GM12864 (cell line): ENCODE results near the gene AFF3.

Experiments used
- DNase-seq: peaks from one replicate; pipeline ENCODE4 v3.0.0-alpha.2; 2011; ENCODE audit warnings: low read depth
- H3K4me3 ChIP-seq: 2 replicates; pipeline ENCODE4 v1.5.1; 2011; ENCODE audit warnings: mild to moderate bottlenecking, low read depth, low read length, control low read depth
- CTCF ChIP-seq: IDR thresholded peaks from 2 replicates; pipeline ENCODE4 v1.5.1; 2011; ENCODE audit warnings: low read depth, mild to moderate bottlenecking, moderate library complexity, low read length, control low read depth, inconsistent platforms; ENCODE audit errors: missing control alignments

Gene AFF3

GRCh38 chr2:99543247-99543646 is 599.1 kb downstream of the AFF3 start:
- H3K4me3 ChIP-seq, result no peak overlapping the region
- TF ChIP-seq CTCF, result no peak
- DNase-seq, result no peak

- no peak overlapping the region for H3K4me3 ChIP-seq
- no peak for TF ChIP-seq CTCF
- DNase-seq, result no peak
Observed at GRCh38 chr2:99537910-99538485, 604.4 kb downstream of the AFF3 start.

GRCh38 chr2:99524056-99524455 is 618.3 kb downstream of the AFF3 start:
- no peak for TF ChIP-seq CTCF
- H3K4me3 ChIP-seq, result no peak overlapping the region
- DNase-seq, result no peak

GRCh38 chr2:99522157-99522556 is 620.2 kb downstream of the AFF3 start:
- no peak for TF ChIP-seq CTCF
- no peak for DNase-seq
- no peak overlapping the region for H3K4me3 ChIP-seq

GRCh38 chr2:99520813-99521212 is 621.6 kb downstream of the AFF3 start:
- DNase-seq, result no peak
- no peak overlapping the region for H3K4me3 ChIP-seq
- no peak for TF ChIP-seq CTCF

- TF ChIP-seq CTCF, result no peak
- no peak for DNase-seq
Observed at GRCh38 chr2:99520195-99520594, 622.2 kb downstream of the AFF3 start.

GRCh38 chr2:99514357-99514756 is 628.0 kb downstream of the AFF3 start:
- TF ChIP-seq CTCF, result no peak
- DNase-seq, result no peak
- H3K4me3 ChIP-seq, result no peak overlapping the region

More at GRCh38 chr2:99520195-99520594, 622.2 kb downstream of the AFF3 start:
- no peak overlapping the region for H3K4me3 ChIP-seq
